ENCODE data around the gene JAG1. TPM values are rescaled to one million over a fixed set of nuclear protein-coding genes. Genes with fewer than 3 reads are reported as not detected.

The JAG1 gene
- total RNA-seq, 2 donors from 2014 or later: 41.2 to 55.7 TPM

- TF ChIP-seq CTCF (IDR thresholded peaks at IDR 0.05): no peak
- no peak for TF ChIP-seq POLR2A (IDR thresholded peaks at IDR 0.05)
- intact Hi-C loops (cut with DNase I): no loop called here
- Histone ChIP-seq H3K27ac (peak overlapping the region in 1 of 4 donors; percentile 7), H3K4me1 (peaks cover 17% of the 10 kb centered on the region), H3K4me3 (no peak overlapping the region), H3K9me3 (no peaks in the 10 kb centered on the region), H3K27me3 (no peaks in the 10 kb centered on the region), H3K36me3 (replicated peaks in 1 of 2; ENCODE audit: insufficient read depth in 1 of 2, low read depth in 2 of 2) (no peaks in the 10 kb centered on the region)
- ATAC-seq (no peak), DNase-seq (no peak)
- 80 to 87% methylated on average over 2 of the region's 2 CpGs for WGBS, 2 donors
These were observed 46.1 kb upstream of the JAG1 start for GRCh38 chr20:10719740-10720385.

DNA sequence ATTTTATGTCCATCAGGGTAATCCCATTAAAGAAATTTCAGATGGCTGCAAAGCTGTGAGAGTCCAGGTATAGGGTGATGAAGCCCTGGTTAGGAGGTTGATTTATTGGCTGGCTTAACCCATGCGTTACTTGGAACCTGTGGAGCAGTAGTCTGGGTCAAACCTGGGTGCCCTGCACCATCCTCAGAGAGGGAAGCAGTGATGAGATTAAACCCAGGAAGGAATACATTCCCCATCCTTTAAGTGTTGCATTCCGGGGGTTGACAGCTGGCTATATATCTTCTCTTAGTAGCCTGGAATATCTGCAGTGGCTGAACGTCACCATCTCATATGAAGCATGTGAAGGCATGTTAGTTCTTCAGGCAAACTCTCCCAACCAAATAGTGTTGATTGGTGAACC is 44.9 kb upstream of the JAG1 start:
- ATAC-seq: no peak
- Histone ChIP-seq H3K27me3 (no peaks in the 10 kb centered on the region), H3K9me3 (no peaks in the 10 kb centered on the region), H3K4me3 (no peak overlapping the region), H3K27ac (no peak overlapping the region), H3K36me3 (replicated peaks in 1 of 2; ENCODE audit: insufficient read depth in 1 of 2, low read depth in 2 of 2) (no peaks in the 10 kb centered on the region), H3K4me1 (peaks cover 19% of the 10 kb centered on the region)
- intact Hi-C loops (cut with DNase I): no loop called here
- TF ChIP-seq POLR2A (IDR thresholded peaks at IDR 0.05) (no peak), CTCF (IDR thresholded peaks at IDR 0.05) (no peak)
- WGBS, 2 donors: 96 to 100% methylated on average over 3 of the region's 3 CpGs
- DNase-seq: no peak

DNA sequence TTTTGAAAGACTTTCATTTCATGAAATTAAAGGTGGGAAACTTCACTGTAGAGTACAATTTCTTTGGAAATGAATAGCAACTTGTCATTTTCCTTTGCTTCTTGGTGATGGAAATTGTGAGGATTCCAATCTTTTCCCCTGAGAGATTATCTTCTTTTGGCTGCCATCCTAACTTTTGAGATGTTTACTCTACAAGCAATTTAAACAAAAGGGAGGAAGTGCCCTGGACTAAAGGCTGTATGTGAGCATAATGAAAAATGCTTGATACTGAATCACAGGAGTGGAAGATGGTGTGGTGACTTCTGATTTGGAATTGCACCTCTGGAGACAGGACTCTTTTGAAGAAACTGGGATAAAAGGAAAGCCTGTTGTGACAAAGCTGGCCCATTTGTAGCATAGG is 43.1 kb upstream of the JAG1 start:
- no peak for TF ChIP-seq CTCF (IDR thresholded peaks at IDR 0.05)
- no peak for TF ChIP-seq POLR2A (IDR thresholded peaks at IDR 0.05)
- DNase-seq (no peak), ATAC-seq (no peak)
- H3K4me1 ChIP-seq: peaks cover 36% of the 10 kb centered on the region
- H3K4me3 ChIP-seq: no peak overlapping the region
- no peak overlapping the region for H3K27ac ChIP-seq
- H3K27me3 ChIP-seq: no peaks in the 10 kb centered on the region
- H3K36me3 ChIP-seq (replicated peaks in 1 of 2; ENCODE audit: insufficient read depth in 1 of 2, low read depth in 2 of 2): no peaks in the 10 kb centered on the region
- intact Hi-C loops (cut with DNase I): no loop called here
- H3K9me3 ChIP-seq: no peaks in the 10 kb centered on the region

GRCh38 chr20:10715035-10715434 is 41.2 kb upstream of the JAG1 start:
- DNase-seq (no peak), ATAC-seq (no peak)
- Histone ChIP-seq H3K36me3 (replicated peaks in 1 of 2; ENCODE audit: insufficient read depth in 1 of 2, low read depth in 2 of 2) (no peaks in the 10 kb centered on the region), H3K9me3 (no peaks in the 10 kb centered on the region), H3K27ac (no peak overlapping the region), H3K27me3 (no peaks in the 10 kb centered on the region), H3K4me3 (no peak overlapping the region), H3K4me1 (peaks cover 47% of the 10 kb centered on the region)
- TF ChIP-seq CTCF (IDR thresholded peaks at IDR 0.05) (no peak), POLR2A (IDR thresholded peaks at IDR 0.05) (no peak)
- intact Hi-C loops (cut with DNase I): no loop called here
- 33 to 43% methylated on average over 2 of the region's 2 CpGs for WGBS, 2 donors

DNA sequence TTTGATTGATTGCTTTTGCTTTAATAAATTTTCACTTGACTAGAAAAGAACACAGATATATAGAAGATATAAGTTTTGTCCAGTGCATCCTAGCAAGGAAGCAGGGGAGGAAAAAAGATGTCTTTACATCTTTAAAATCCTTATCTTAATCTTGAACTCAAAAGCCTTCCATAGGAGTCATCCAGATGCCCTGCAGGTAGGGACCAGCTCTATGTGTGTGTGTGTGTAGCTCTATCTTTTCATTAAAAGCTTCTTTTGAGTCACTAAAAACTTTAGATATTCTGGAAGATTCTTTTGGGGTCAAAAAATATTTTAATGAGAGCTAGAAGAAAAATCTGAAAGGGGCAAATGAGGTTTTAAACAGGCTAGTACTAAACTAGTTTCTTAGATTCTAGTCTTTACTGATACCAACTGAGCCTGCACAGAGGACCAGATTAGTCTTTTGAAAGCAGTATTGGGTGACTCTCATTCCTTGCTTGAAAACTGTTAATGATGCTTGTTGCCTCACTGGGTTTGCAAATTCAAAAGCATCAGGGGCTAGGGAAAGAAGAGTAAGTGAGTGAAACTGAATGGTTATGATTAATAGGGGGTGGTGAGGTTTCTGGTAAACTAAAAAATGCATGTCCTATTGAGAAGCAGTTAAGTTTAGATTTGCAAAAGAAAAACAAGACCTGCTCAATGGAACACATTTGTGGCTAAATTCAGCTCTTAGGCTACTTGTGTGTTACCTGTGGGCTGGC is 40.6 kb upstream of the JAG1 start:
- Histone ChIP-seq H3K27me3 (no peaks in the 10 kb centered on the region), H3K27ac (no peak overlapping the region), H3K4me3 (no peak overlapping the region), H3K36me3 (replicated peaks in 1 of 2; ENCODE audit: insufficient read depth in 1 of 2, low read depth in 2 of 2) (no peaks in the 10 kb centered on the region), H3K4me1 (peaks cover 47% of the 10 kb centered on the region), H3K9me3 (no peaks in the 10 kb centered on the region)
- ATAC-seq: no peak
- DNase-seq: no peak
- intact Hi-C loops (cut with DNase I): no loop called here
- no peak for TF ChIP-seq CTCF (IDR thresholded peaks at IDR 0.05)
- TF ChIP-seq POLR2A (IDR thresholded peaks at IDR 0.05): no peak
